Right renal pelvis (tissue), 4 donors: Measurements from ENCODE around the gene WDR54. TPM values are rescaled to one million over a fixed set of nuclear protein-coding genes. Genes with fewer than 3 reads are reported as not detected.

Experiments
- DNase-seq, 4 donors: peaks; one replicate each; pipeline ENCODE4 v3.0.0-alpha.2; 2013; ENCODE audit warnings: low read depth in 4 of 4, low spot score in 3 of 4, missing footprints in 1 of 4
- polyA plus RNA-seq, 4 donors: library from polyadenylated mRNA; unstranded; fragments of 120-200 nt; gene quantifications; one replicate each; pipeline ENCODE4 v1.2.1, GENCODE V29; 2013; ENCODE audit not compliant: insufficient read length in 4 of 4

WDR54 gene
- polyA plus RNA-seq, 4 donors = 36.7 to 44.2 (median 40.9) TPM

GRCh38 chr2:74472086-74472944 lies 50.8 kb downstream of the WDR54 start, which contains the start of gene MRPL53:
Gene MRPL53 (minus strand): TSS chr2:74472680. CDS start chr2:74472660, 20 bp downstream.
- peak; percentile 91 to 97 (median 94) for DNase-seq

- DNase-seq = no peak
Measured at GRCh38 chr2:74472945-74473258, 51.4 kb downstream of the WDR54 start.

GRCh38 chr2:74474481-74474880 lies 53.0 kb downstream of the WDR54 start:
- DNase-seq = no peak

DNA sequence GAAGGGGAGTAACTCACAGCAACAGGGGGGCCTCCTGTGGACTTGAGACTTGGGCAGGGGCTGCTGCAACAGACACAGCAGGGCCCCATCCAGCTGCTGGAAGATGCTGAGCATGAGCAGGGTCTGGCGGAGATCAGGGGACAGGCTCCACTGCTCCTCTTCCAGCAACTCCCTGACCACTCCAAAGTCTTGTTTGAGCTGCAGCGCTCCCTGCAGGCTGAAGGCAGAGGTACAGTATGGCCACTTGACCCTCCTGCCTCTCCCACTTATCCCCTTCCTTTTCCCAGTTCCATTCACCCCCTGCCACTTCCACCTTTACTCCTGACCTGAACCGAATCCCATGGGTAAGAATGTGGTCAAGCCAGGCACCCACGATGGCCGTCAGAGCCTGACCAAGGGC lies 53.4 kb downstream of the WDR54 start:
- DNase-seq = no peak

Other genes starting within 250 kb of the WDR54 start
- gene MOB1A, start 242.9 kb upstream of the WDR54 start, polyA plus RNA-seq = 100 to 1,000 TPM in 3 of 4 donors, 10 to 100 TPM in 1; 89.6 to 120 (median 117) TPM
- 10 to 100 TPM; 26.9 to 31.4 (median 27.7) TPM for gene MTHFD2, start 223.1 kb upstream of the WDR54 start, polyA plus RNA-seq
- gene SLC4A5, start 78.3 kb upstream of the WDR54 start, polyA plus RNA-seq = 1 to 10 TPM; 1.8 to 3.1 (median 2.3) TPM
- gene DCTN1, start 41.4 kb upstream of the WDR54 start, polyA plus RNA-seq = 100 to 1,000 TPM; 146 to 166 (median 153) TPM
- gene C2orf81, start 111 bp upstream of the WDR54 start, polyA plus RNA-seq = 1 to 10 TPM; 5.0 to 9.5 (median 7.2) TPM
- gene RTKN, start 20.2 kb downstream of the WDR54 start, polyA plus RNA-seq = 10 to 100 TPM; 62.1 to 79.9 (median 66.2) TPM
- gene INO80B, start 33.4 kb downstream of the WDR54 start, polyA plus RNA-seq = 10 to 100 TPM; 20.2 to 29.5 (median 24.5) TPM
- 100 to 1,000 TPM in 3 of 4 donors, 10 to 100 TPM in 1; 94.9 to 132 (median 109) TPM for gene WBP1, start 36.7 kb downstream of the WDR54 start, polyA plus RNA-seq
- gene MOGS, start 43.7 kb downstream of the WDR54 start, polyA plus RNA-seq = 10 to 100 TPM; 47.9 to 58.5 (median 53.1) TPM
- gene MRPL53, start 51.0 kb downstream of the WDR54 start, polyA plus RNA-seq = 10 to 100 TPM; 36.6 to 67.9 (median 44.6) TPM
- 10 to 100 TPM in 2 of 4 donors, 1 to 10 TPM in 2; 8.0 to 12.1 (median 10.1) TPM for gene CCDC142, start 61.3 kb downstream of the WDR54 start, polyA plus RNA-seq
- 10 to 100 TPM; 27.5 to 32.6 (median 31.2) TPM for gene TTC31, start 61.4 kb downstream of the WDR54 start, polyA plus RNA-seq
- gene LBX2, start 77.9 kb downstream of the WDR54 start, polyA plus RNA-seq = 1 to 10 TPM; 1.9 to 4.0 (median 3.2) TPM
- 10 to 100 TPM; 23.7 to 30.3 (median 25.8) TPM for gene PCGF1, start 86.0 kb downstream of the WDR54 start, polyA plus RNA-seq
- gene TLX2, start 92.7 kb downstream of the WDR54 start, polyA plus RNA-seq = under 1 TPM in 1 of 4 donors, not detected in 3; 0.26 TPM
- under 1 TPM; 0.19 to 0.56 (median 0.53) TPM for gene DQX1, start 104.5 kb downstream of the WDR54 start, polyA plus RNA-seq
- gene AUP1, start 108.0 kb downstream of the WDR54 start, polyA plus RNA-seq = 100 to 1,000 TPM in 3 of 4 donors, 10 to 100 TPM in 1; 95.8 to 113 (median 110) TPM
- gene HTRA2, start 108.2 kb downstream of the WDR54 start, polyA plus RNA-seq = 10 to 100 TPM; 33.8 to 39.3 (median 37.6) TPM
- 10 to 100 TPM in 3 of 4 donors, 1 to 10 TPM in 1; 9.2 to 11.3 (median 10.4) TPM for gene LOXL3, start 132.2 kb downstream of the WDR54 start, polyA plus RNA-seq
- gene DOK1, start 133.0 kb downstream of the WDR54 start, polyA plus RNA-seq = 10 to 100 TPM in 1 of 4 donors, 1 to 10 TPM in 3; 7.8 to 10.2 (median 8.7) TPM
- gene M1AP, start 226.6 kb downstream of the WDR54 start, polyA plus RNA-seq = 1 to 10 TPM in 2 of 4 donors, under 1 TPM in 2; 0.40 to 1.5 (median 1.0) TPM
- 1 to 10 TPM; 6.7 to 8.1 (median 7.6) TPM for gene SEMA4F, start 232.5 kb downstream of the WDR54 start, polyA plus RNA-seq